Measurements from ENCODE around the gene GABPB2. TPM values are rescaled to one million over a fixed set of nuclear protein-coding genes. Genes with fewer than 3 reads are reported as not detected.

Gene GABPB2
- polyA plus RNA-seq, 4 donors: 1.1 to 12.6 (median 5.0) TPM

GRCh38 chr1:151104630-151105029 lies 34.1 kb downstream of the GABPB2 start:
- H3K4me3 ChIP-seq (ENCODE audit: low read depth in 1 of 3, low read length in 3 of 3): no peak overlapping the region
- DNase-seq (no peak), FAIRE-seq (no peak)
- no peaks in the 10 kb centered on the region for H3K9me3 ChIP-seq (ENCODE audit: control insufficient read depth in 2 of 2, insufficient read depth in 1 of 2, low read depth in 1 of 2, low read length in 1 of 2)
- H3K36me3 ChIP-seq (ENCODE audit: control insufficient read depth in 3 of 3, insufficient read depth in 2 of 3, low read depth in 1 of 3, low read length in 3 of 3): peaks cover 0 to 25% (median 8%) of the 10 kb centered on the region in 3 donors
- no peaks in the 10 kb centered on the region for H3K4me1 ChIP-seq (ENCODE audit: control insufficient read depth in 3 of 3, insufficient read depth in 2 of 3, low read depth in 1 of 3, low read length in 2 of 3)
- no peaks in the 10 kb centered on the region for H3K27me3 ChIP-seq (ENCODE audit: control insufficient read depth in 3 of 3, insufficient read depth in 3 of 3, low read length in 3 of 3)
- no peak overlapping the region for H3K27ac ChIP-seq (ENCODE audit: low read depth in 1 of 3, low read length in 2 of 3)

GRCh38 chr1:151106894-151107293 lies 36.3 kb downstream of the GABPB2 start:
- H3K9me3 ChIP-seq (ENCODE audit: control insufficient read depth in 2 of 2, insufficient read depth in 1 of 2, low read depth in 1 of 2, low read length in 1 of 2): no peaks in the 10 kb centered on the region
- no peak for DNase-seq
- H3K27me3 ChIP-seq (ENCODE audit: control insufficient read depth in 3 of 3, insufficient read depth in 3 of 3, low read length in 3 of 3): no peaks in the 10 kb centered on the region
- no peak overlapping the region for H3K4me3 ChIP-seq (ENCODE audit: low read depth in 1 of 3, low read length in 3 of 3)
- peaks cover 0 to 36% (median 10%) of the 10 kb centered on the region in 3 donors for H3K36me3 ChIP-seq (ENCODE audit: control insufficient read depth in 3 of 3, insufficient read depth in 2 of 3, low read depth in 1 of 3, low read length in 3 of 3)
- WGBS, 3 donors: 72 to 82% (median 76%) methylated on average over 2 of the region's 2 CpGs
- no peak for FAIRE-seq
- H3K27ac ChIP-seq (ENCODE audit: low read depth in 1 of 3, low read length in 2 of 3): no peak overlapping the region
- H3K4me1 ChIP-seq (ENCODE audit: control insufficient read depth in 3 of 3, insufficient read depth in 2 of 3, low read depth in 1 of 3, low read length in 2 of 3): no peaks in the 10 kb centered on the region

DNA sequence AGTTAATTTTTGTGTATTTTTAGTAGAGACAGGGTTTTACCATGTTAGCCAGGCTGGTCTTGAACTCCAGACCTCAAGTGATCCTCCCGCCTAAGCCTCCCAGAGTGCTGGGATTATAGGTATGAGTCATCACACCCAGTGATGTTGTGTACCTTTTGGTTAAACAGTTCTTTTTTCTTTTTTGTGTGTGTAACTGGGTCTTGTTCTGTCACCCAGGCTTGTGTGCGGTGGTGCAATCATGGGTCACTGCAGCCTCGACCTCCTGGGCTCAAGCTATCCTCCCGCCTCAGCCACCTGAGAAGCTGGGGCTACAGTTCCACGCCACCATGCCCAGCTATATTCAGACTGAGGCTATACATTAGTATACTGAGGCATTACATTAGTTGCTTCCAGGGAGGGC lies 37.8 kb downstream of the GABPB2 start:
- H3K36me3 ChIP-seq (ENCODE audit: control insufficient read depth in 3 of 3, insufficient read depth in 2 of 3, low read depth in 1 of 3, low read length in 3 of 3): peaks cover 0 to 40% (median 10%) of the 10 kb centered on the region in 3 donors
- FAIRE-seq: no peak
- 94 to 98% (median 97%) methylated on average over 5 of the region's 5 CpGs for WGBS, 3 donors

DNA sequence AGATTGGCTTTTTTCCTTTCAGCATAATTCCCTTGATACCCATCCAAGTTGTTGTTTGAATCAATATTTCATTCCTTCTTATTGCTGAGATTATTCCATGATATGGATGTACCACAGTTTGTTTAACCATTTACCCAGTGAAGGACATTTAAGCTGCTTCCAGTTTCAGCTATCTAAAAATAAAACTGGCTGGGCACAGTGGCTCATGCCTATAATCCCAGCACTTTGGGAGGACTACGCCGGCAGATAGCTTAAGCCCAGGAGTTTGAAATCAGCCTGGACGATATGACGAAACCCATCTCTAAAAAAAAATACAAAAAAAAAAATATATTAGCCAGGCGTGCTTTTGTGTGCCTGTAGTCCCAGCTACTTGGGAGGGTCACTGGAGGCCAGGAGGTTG lies 43.3 kb downstream of the GABPB2 start:
- H3K36me3 ChIP-seq (ENCODE audit: control insufficient read depth in 3 of 3, insufficient read depth in 2 of 3, low read depth in 1 of 3, low read length in 3 of 3): peaks cover 4 to 50% (median 7%) of the 10 kb centered on the region in 3 donors
- H3K4me1 ChIP-seq (ENCODE audit: control insufficient read depth in 3 of 3, insufficient read depth in 2 of 3, low read depth in 1 of 3, low read length in 2 of 3): no peaks in the 10 kb centered on the region
- no peak overlapping the region for H3K27ac ChIP-seq (ENCODE audit: low read depth in 1 of 3, low read length in 2 of 3)
- no peak overlapping the region for H3K4me3 ChIP-seq (ENCODE audit: low read depth in 1 of 3, low read length in 3 of 3)
- no peaks in the 10 kb centered on the region for H3K27me3 ChIP-seq (ENCODE audit: control insufficient read depth in 3 of 3, insufficient read depth in 3 of 3, low read length in 3 of 3)
- DNase-seq (no peak), FAIRE-seq (no peak)
- WGBS, 3 donors: 92 to 98% (median 97%) methylated on average over 5 of the region's 5 CpGs
- H3K9me3 ChIP-seq (ENCODE audit: control insufficient read depth in 2 of 2, insufficient read depth in 1 of 2, low read depth in 1 of 2, low read length in 1 of 2): no peaks in the 10 kb centered on the region

More for the DNA sequence above, 37.8 kb downstream of the GABPB2 start:
- Histone ChIP-seq H3K9me3 (ENCODE audit: control insufficient read depth in 2 of 2, insufficient read depth in 1 of 2, low read depth in 1 of 2, low read length in 1 of 2) (no peaks in the 10 kb centered on the region), H3K27me3 (ENCODE audit: control insufficient read depth in 3 of 3, insufficient read depth in 3 of 3, low read length in 3 of 3) (no peaks in the 10 kb centered on the region), H3K4me3 (ENCODE audit: low read depth in 1 of 3, low read length in 3 of 3) (no peak overlapping the region), H3K4me1 (ENCODE audit: control insufficient read depth in 3 of 3, insufficient read depth in 2 of 3, low read depth in 1 of 3, low read length in 2 of 3) (no peaks in the 10 kb centered on the region), H3K27ac (ENCODE audit: low read depth in 1 of 3, low read length in 2 of 3) (no peak overlapping the region)
- no peak for DNase-seq

DNA sequence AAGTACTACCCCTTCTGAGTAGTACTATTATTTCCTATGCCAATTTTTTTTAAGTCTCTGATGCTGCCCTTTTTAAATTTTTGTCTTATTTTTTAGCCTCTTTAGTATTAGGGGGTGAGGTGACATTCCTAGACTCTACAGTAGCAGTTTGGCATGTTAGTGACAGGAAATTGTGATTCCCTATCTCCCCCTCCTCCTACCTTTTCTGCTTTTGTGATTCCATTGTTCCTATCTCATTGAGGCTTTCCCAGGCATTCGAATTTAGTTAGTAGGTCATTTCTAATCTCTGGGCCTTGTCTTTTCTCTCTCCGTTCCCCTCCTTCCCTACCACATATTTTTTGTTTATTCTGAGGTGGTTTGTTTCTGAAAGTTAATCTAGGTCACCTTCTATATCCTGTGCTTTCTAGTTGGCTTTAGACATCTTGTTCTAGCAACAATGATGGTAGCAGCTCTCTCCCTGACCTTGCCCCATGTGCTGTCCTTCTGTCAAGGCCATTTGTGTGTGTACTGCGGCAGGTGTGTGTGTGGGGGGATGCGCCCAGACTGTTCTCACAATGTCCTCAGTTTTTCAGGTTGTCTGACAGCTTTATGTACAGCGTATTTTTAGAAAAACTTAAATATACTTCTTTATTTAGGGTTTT lies 54.3 kb downstream of the GABPB2 start:
- Histone ChIP-seq H3K9me3 (ENCODE audit: control insufficient read depth in 2 of 2, insufficient read depth in 1 of 2, low read depth in 1 of 2, low read length in 1 of 2) (no peaks in the 10 kb centered on the region), H3K36me3 (ENCODE audit: control insufficient read depth in 3 of 3, insufficient read depth in 2 of 3, low read depth in 1 of 3, low read length in 3 of 3) (peaks cover 0 to 13% (median 0%) of the 10 kb centered on the region in 3 donors), H3K27ac (ENCODE audit: low read depth in 1 of 3, low read length in 2 of 3) (peak overlapping the region in 1 of 3 donors; percentile 14), H3K4me3 (ENCODE audit: low read depth in 1 of 3, low read length in 3 of 3) (no peak overlapping the region), H3K27me3 (ENCODE audit: control insufficient read depth in 3 of 3, insufficient read depth in 3 of 3, low read length in 3 of 3) (no peaks in the 10 kb centered on the region), H3K4me1 (ENCODE audit: control insufficient read depth in 3 of 3, insufficient read depth in 2 of 3, low read depth in 1 of 3, low read length in 2 of 3) (no peaks in the 10 kb centered on the region)
- WGBS, 3 donors: 85 to 90% (median 90%) methylated on average over 5 of the region's 5 CpGs
- DNase-seq: no peak
- no peak for FAIRE-seq

- no peak for DNase-seq
- H3K27me3 ChIP-seq (ENCODE audit: control insufficient read depth in 3 of 3, insufficient read depth in 3 of 3, low read length in 3 of 3): peaks cover 0 to 20% (median 0%) of the 10 kb centered on the region in 3 donors
- H3K27ac ChIP-seq (ENCODE audit: low read depth in 1 of 3, low read length in 2 of 3): no peak overlapping the region
- H3K9me3 ChIP-seq (ENCODE audit: control insufficient read depth in 2 of 2, insufficient read depth in 1 of 2, low read depth in 1 of 2, low read length in 1 of 2): no peaks in the 10 kb centered on the region
- FAIRE-seq: no peak
- H3K4me1 ChIP-seq (ENCODE audit: control insufficient read depth in 3 of 3, insufficient read depth in 2 of 3, low read depth in 1 of 3, low read length in 2 of 3): peaks cover 0 to 10% (median 3%) of the 10 kb centered on the region in 3 donors
- H3K36me3 ChIP-seq (ENCODE audit: control insufficient read depth in 3 of 3, insufficient read depth in 2 of 3, low read depth in 1 of 3, low read length in 3 of 3): peaks cover 0 to 9% (median 0%) of the 10 kb centered on the region in 3 donors
- WGBS, 3 donors: 83 to 95% (median 94%) methylated on average over 6 of the region's 6 CpGs
- no peak overlapping the region for H3K4me3 ChIP-seq (ENCODE audit: low read depth in 1 of 3, low read length in 3 of 3)
These were observed 58.2 kb downstream of the GABPB2 start for GRCh38 chr1:151128800-151129199.

GRCh38 chr1:151130987-151131586 lies 60.5 kb downstream of the GABPB2 start:
- Histone ChIP-seq H3K4me3 (ENCODE audit: low read depth in 1 of 3, low read length in 3 of 3) (peak overlapping the region in 2 of 3 donors; percentile 6 to 44), H3K27me3 (ENCODE audit: control insufficient read depth in 3 of 3, insufficient read depth in 3 of 3, low read length in 3 of 3) (peaks cover 0 to 21% (median 0%) of the 10 kb centered on the region in 3 donors), H3K9me3 (ENCODE audit: control insufficient read depth in 2 of 2, insufficient read depth in 1 of 2, low read depth in 1 of 2, low read length in 1 of 2) (no peaks in the 10 kb centered on the region), H3K4me1 (ENCODE audit: control insufficient read depth in 3 of 3, insufficient read depth in 2 of 3, low read depth in 1 of 3, low read length in 2 of 3) (peaks cover 0 to 10% (median 3%) of the 10 kb centered on the region in 3 donors), H3K27ac (ENCODE audit: low read depth in 1 of 3, low read length in 2 of 3) (peak overlapping the region in 2 of 3 donors; percentile 8 to 45), H3K36me3 (ENCODE audit: control insufficient read depth in 3 of 3, insufficient read depth in 2 of 3, low read depth in 1 of 3, low read length in 3 of 3) (peaks cover 0 to 29% (median 0%) of the 10 kb centered on the region in 3 donors)
- FAIRE-seq (no peak), DNase-seq (peak; percentile 85 to 92)
- WGBS, 3 donors: 7 to 19% (median 7%) methylated on average over 43 to 45 of the region's 45 CpGs

DNA sequence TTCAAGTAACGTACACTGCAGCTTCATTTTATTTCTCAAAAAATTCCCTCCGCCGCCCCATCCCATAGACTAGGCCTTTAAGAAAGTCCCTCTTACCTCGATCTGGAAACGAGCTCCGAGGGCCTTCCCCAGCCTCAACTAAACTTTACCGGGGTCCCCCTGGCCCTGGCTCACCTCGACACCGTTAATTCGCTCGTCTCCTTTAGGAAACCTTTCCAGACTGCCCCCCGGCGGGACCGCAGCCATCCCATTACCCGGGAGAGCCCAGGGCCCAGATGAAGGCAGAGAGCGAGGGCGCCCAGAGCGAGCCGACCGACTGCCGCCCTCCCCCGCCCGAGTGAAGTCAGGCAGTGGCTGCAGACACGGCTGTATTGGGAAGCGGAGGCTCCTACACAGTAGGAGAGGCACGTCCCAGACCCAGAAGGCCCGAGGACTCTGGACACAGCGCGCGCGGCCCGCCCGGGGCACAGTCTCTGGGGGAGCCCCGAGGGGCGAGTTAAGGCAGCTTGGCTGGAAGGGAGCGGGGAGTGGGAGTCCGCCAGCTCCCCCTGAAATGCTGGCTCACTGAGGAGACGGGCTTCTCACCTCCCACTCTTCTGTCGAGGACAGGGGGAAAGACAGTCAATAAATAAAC lies 61.3 kb downstream of the GABPB2 start:
- peak overlapping the region in 2 of 3 donors; percentile 8 to 45 for H3K27ac ChIP-seq (ENCODE audit: low read depth in 1 of 3, low read length in 2 of 3)
- DNase-seq: peak; percentile 27 to 40
- 28 to 46% (median 43%) methylated on average over 33 to 39 of the region's 39 CpGs for WGBS, 3 donors
- no peak for FAIRE-seq
- H3K4me3 ChIP-seq (ENCODE audit: low read depth in 1 of 3, low read length in 3 of 3): peak overlapping the region in 2 of 3 donors; percentile 6 to 44
- no peaks in the 10 kb centered on the region for H3K9me3 ChIP-seq (ENCODE audit: control insufficient read depth in 2 of 2, insufficient read depth in 1 of 2, low read depth in 1 of 2, low read length in 1 of 2)
- H3K4me1 ChIP-seq (ENCODE audit: control insufficient read depth in 3 of 3, insufficient read depth in 2 of 3, low read depth in 1 of 3, low read length in 2 of 3): peaks cover 0 to 10% (median 3%) of the 10 kb centered on the region in 3 donors
- peaks cover 0 to 21% (median 0%) of the 10 kb centered on the region in 3 donors for H3K27me3 ChIP-seq (ENCODE audit: control insufficient read depth in 3 of 3, insufficient read depth in 3 of 3, low read length in 3 of 3)
- H3K36me3 ChIP-seq (ENCODE audit: control insufficient read depth in 3 of 3, insufficient read depth in 2 of 3, low read depth in 1 of 3, low read length in 3 of 3): peaks cover 0 to 37% (median 0%) of the 10 kb centered on the region in 3 donors

All from small intestine (tissue), 7 donors.